Nephron (organoid): Measurements from ENCODE around the gene TST.

Source experiments
- H3K27ac Mint-ChIP-seq, 3 experiments: 2 replicates each; pipeline ENCODE4 v1.8.0; 2020; ENCODE audit warnings: mixed read lengths in 3 of 3, mild to moderate bottlenecking in 2 of 3, moderate library complexity in 1 of 3
- H3K27me3 Mint-ChIP-seq: 2 replicates; pipeline ENCODE4 v1.8.0; 2021; ENCODE audit warnings: low read depth, mild to moderate bottlenecking, moderate library complexity, mixed read lengths
- H3K36me3 Mint-ChIP-seq: 2 replicates; pipeline ENCODE4 v1.8.0; 2020; ENCODE audit warnings: low read depth, mixed read lengths
- H3K4me1 Mint-ChIP-seq: 2 replicates; pipeline ENCODE4 v1.8.0; 2020; ENCODE audit warnings: mixed read lengths
- H3K4me3 Mint-ChIP-seq, 3 experiments: 2 replicates each; pipeline ENCODE4 v1.8.0; 2020; ENCODE audit warnings: mild to moderate bottlenecking in 3 of 3, mixed read lengths in 3 of 3, moderate library complexity in 2 of 3
- H3K9me3 Mint-ChIP-seq: 2 replicates; pipeline ENCODE4 v1.8.0; 2020; ENCODE audit warnings: mixed read lengths
- TF ChIP-seq, protein P1 (sequence below), 3 experiments: fragments of 200-600 bp; sonication (generic); IDR thresholded peaks; one replicate each; pipeline ENCODE4 v1.5.0; 2021; ENCODE audit warnings: antibody characterized with exemption in 3 of 3; ENCODE audit not compliant: unreplicated experiment in 3 of 3

The TST gene

GRCh38 chr22:37016134-37016910, 2.9 kb downstream of the TST start:
- no peaks in the 10 kb centered on the region for H3K36me3 Mint-ChIP-seq
- no peaks in the 10 kb centered on the region for H3K27me3 Mint-ChIP-seq
- TF ChIP-seq, protein P1, sequence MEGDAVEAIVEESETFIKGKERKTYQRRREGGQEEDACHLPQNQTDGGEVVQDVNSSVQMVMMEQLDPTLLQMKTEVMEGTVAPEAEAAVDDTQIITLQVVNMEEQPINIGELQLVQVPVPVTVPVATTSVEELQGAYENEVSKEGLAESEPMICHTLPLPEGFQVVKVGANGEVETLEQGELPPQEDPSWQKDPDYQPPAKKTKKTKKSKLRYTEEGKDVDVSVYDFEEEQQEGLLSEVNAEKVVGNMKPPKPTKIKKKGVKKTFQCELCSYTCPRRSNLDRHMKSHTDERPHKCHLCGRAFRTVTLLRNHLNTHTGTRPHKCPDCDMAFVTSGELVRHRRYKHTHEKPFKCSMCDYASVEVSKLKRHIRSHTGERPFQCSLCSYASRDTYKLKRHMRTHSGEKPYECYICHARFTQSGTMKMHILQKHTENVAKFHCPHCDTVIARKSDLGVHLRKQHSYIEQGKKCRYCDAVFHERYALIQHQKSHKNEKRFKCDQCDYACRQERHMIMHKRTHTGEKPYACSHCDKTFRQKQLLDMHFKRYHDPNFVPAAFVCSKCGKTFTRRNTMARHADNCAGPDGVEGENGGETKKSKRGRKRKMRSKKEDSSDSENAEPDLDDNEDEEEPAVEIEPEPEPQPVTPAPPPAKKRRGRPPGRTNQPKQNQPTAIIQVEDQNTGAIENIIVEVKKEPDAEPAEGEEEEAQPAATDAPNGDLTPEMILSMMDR (IDR thresholded peaks at IDR 0.05; ENCODE audit: unreplicated experiment in 3 of 3), result no peak
- no peaks in the 10 kb centered on the region for H3K9me3 Mint-ChIP-seq
- H3K27ac Mint-ChIP-seq, result peak overlapping the region; percentile 64 to 89 (median 87)
- H3K4me1 Mint-ChIP-seq, result peaks cover 16% of the 10 kb centered on the region
- H3K4me3 Mint-ChIP-seq, result peak overlapping the region; percentile 72 to 85 (median 82)

DNA sequence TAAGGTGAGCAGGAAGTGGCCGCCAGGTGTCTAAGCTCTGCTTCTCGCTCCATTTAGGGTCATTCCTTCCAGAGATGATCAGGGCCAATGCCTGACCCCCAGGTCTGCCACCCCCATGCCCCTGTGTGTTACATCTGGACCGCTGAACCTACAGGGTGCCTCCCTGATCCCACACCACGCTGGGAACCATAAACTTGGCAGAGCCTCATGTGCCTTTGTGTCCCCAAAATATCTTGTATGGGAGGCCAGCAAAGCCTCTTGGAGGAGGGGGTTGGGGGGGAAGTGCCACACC, 3.7 kb downstream of the TST start:
- Mint-ChIP-seq H3K36me3 (no peaks in the 10 kb centered on the region), H3K9me3 (no peaks in the 10 kb centered on the region), H3K4me3 (no peak overlapping the region), H3K27me3 (no peaks in the 10 kb centered on the region), H3K4me1 (peaks cover 16% of the 10 kb centered on the region), H3K27ac (peak overlapping the region in 2 of 3 experiments; percentile 11 to 23)
- TF ChIP-seq, protein P1 (IDR thresholded peaks at IDR 0.05; ENCODE audit: unreplicated experiment in 3 of 3), result no peak

DNA sequence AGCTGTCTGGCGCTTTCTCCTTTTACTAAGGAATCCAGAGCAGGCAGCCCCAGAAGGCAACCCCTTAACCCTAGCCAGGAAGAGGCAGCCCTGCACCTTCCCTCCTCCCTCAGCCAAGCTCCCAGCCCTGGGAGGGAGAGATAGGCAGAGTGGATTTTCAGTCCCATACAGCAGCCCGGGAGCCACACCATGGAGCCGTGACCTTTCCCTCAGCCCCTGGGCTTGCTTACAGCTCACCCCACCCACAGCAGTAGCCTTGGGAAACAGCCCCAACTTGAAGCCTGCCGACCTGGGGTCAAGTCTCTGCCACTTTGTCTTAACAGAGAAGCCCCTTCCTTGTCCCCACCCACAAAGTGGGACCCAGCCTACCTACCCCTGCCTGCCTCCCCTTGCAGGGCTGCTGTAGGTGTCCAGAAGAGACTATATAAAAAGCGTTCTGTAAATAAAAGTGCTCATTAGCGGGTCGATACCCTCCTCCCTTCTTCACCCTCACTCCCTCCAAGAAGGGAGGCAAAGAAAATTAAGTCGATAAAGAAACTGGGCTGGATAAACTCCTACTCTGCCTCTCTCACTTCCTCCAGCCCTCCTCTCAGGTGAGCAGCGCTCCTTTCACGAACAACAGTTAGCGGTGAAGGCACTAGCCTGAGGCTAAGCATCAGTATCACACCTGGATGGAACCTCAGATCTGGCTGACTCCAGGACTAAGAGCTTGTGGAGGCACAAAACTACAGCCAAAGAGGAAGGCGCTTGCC, 4.2 kb downstream of the TST start:
- H3K27me3 Mint-ChIP-seq, result no peaks in the 10 kb centered on the region
- peaks cover 16% of the 10 kb centered on the region for H3K4me1 Mint-ChIP-seq
- no peaks in the 10 kb centered on the region for H3K9me3 Mint-ChIP-seq
- H3K4me3 Mint-ChIP-seq, result peak overlapping the region in 1 of 3 experiments; percentile 7
- H3K27ac Mint-ChIP-seq, result peak overlapping the region in 2 of 3 experiments; percentile 11 to 23
- no peaks in the 10 kb centered on the region for H3K36me3 Mint-ChIP-seq
- TF ChIP-seq, protein P1 (IDR thresholded peaks at IDR 0.05; ENCODE audit: unreplicated experiment in 3 of 3), result no peak

GRCh38 chr22:37014415-37014806, 4.8 kb downstream of the TST start:
- TF ChIP-seq, protein P1 (IDR thresholded peaks at IDR 0.05; ENCODE audit: unreplicated experiment in 3 of 3), result no peak
- Mint-ChIP-seq H3K36me3 (no peaks in the 10 kb centered on the region), H3K4me1 (peaks cover 16% of the 10 kb centered on the region), H3K4me3 (no peak overlapping the region), H3K27ac (no peak overlapping the region), H3K9me3 (no peaks in the 10 kb centered on the region), H3K27me3 (no peaks in the 10 kb centered on the region)

DNA sequence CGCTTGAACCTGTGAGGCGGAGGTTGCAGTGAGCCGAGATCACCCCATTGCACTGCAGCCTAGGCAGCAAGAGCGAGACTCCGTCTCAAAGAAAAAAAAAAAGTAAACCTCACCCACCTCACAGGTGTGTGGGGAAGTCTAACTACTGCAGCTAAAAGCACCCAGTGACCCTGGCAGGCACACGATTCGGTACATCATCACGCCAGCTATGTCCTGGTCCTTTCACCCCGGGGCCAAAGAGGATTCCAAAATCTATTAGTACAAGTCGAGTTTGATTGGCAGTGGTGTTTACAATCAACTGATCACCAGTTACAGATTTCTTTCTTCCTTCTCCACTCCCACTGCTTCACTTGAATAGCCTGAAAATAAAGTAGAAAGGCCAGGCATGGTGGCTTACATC, 6.3 kb downstream of the TST start:
- Mint-ChIP-seq H3K4me1 (peaks cover 16% of the 10 kb centered on the region), H3K4me3 (no peak overlapping the region), H3K9me3 (no peaks in the 10 kb centered on the region), H3K36me3 (no peaks in the 10 kb centered on the region), H3K27ac (no peak overlapping the region), H3K27me3 (no peaks in the 10 kb centered on the region)
- TF ChIP-seq, protein P1 (IDR thresholded peaks at IDR 0.05; ENCODE audit: unreplicated experiment in 3 of 3), result no peak
